ENCODE data around the gene SCAF4.

SCAF4 gene

GRCh38 chr21:31711326-31711725 is 20.6 kb downstream of the SCAF4 start:
- H3K9ac ChIP-seq = no peak overlapping the region
- H3K79me2 ChIP-seq (ENCODE audit: insufficient read depth, low read depth) = peaks cover 100% of the 10 kb centered on the region
- H3K36me3 ChIP-seq (ENCODE audit: insufficient read depth) = no peaks in the 10 kb centered on the region
- no peak overlapping the region for H2AFZ ChIP-seq (ENCODE audit: low read depth)
- TF ChIP-seq CTCF (conservative IDR thresholded peaks at IDR 0.05; ENCODE audit: low read depth, low read length) = no peak
- H3K4me2 ChIP-seq = no peak overlapping the region
- no peaks in the 10 kb centered on the region for H3K27me3 ChIP-seq (ENCODE audit: insufficient read depth, low read depth)
- no peak overlapping the region for H3K4me3 ChIP-seq (IDR thresholded peaks at IDR 0.05; ENCODE audit: insufficient read depth, low read depth, low read length)
- H3K4me1 ChIP-seq (ENCODE audit: low read depth, poor library complexity, severe bottlenecking) = peaks cover 32% of the 10 kb centered on the region
- no peak overlapping the region for H3K27ac ChIP-seq
- H4K20me1 ChIP-seq (ENCODE audit: insufficient read depth) = peaks cover 79% of the 10 kb centered on the region

GRCh38 chr21:31710586-31710985 is 21.3 kb downstream of the SCAF4 start:
- no peak for TF ChIP-seq CTCF (conservative IDR thresholded peaks at IDR 0.05; ENCODE audit: low read depth, low read length)
- H3K36me3 ChIP-seq (ENCODE audit: insufficient read depth) = no peaks in the 10 kb centered on the region
- no peaks in the 10 kb centered on the region for H3K27me3 ChIP-seq (ENCODE audit: insufficient read depth, low read depth)
- H3K4me3 ChIP-seq (IDR thresholded peaks at IDR 0.05; ENCODE audit: insufficient read depth, low read depth, low read length) = no peak overlapping the region
- no peak overlapping the region for H2AFZ ChIP-seq (ENCODE audit: low read depth)
- H3K4me2 ChIP-seq = no peak overlapping the region
- H4K20me1 ChIP-seq (ENCODE audit: insufficient read depth) = peaks cover 74% of the 10 kb centered on the region
- H3K9ac ChIP-seq = no peak overlapping the region
- H3K4me1 ChIP-seq (ENCODE audit: low read depth, poor library complexity, severe bottlenecking) = peaks cover 29% of the 10 kb centered on the region
- H3K79me2 ChIP-seq (ENCODE audit: insufficient read depth, low read depth) = peaks cover 100% of the 10 kb centered on the region
- H3K27ac ChIP-seq = no peak overlapping the region

- no peak overlapping the region for H2AFZ ChIP-seq (ENCODE audit: low read depth)
- H3K4me1 ChIP-seq (ENCODE audit: low read depth, poor library complexity, severe bottlenecking) = peaks cover 18% of the 10 kb centered on the region
- H3K36me3 ChIP-seq (ENCODE audit: insufficient read depth) = no peaks in the 10 kb centered on the region
- no peak overlapping the region for H3K4me3 ChIP-seq (IDR thresholded peaks at IDR 0.05; ENCODE audit: insufficient read depth, low read depth, low read length)
- peaks cover 97% of the 10 kb centered on the region for H3K79me2 ChIP-seq (ENCODE audit: insufficient read depth, low read depth)
- TF ChIP-seq CTCF (conservative IDR thresholded peaks at IDR 0.05; ENCODE audit: low read depth, low read length) = no peak
- H4K20me1 ChIP-seq (ENCODE audit: insufficient read depth) = peaks cover 55% of the 10 kb centered on the region
- no peak overlapping the region for H3K4me2 ChIP-seq
- no peak overlapping the region for H3K27ac ChIP-seq
- no peaks in the 10 kb centered on the region for H3K27me3 ChIP-seq (ENCODE audit: insufficient read depth, low read depth)
- no peak overlapping the region for H3K9ac ChIP-seq
Observed at GRCh38 chr21:31708541-31708940, 23.4 kb downstream of the SCAF4 start.

GRCh38 chr21:31707499-31707898 is 24.4 kb downstream of the SCAF4 start:
- H3K27ac ChIP-seq = no peak overlapping the region
- no peak overlapping the region for H3K4me2 ChIP-seq
- no peak overlapping the region for H3K9ac ChIP-seq
- H2AFZ ChIP-seq (ENCODE audit: low read depth) = no peak overlapping the region
- TF ChIP-seq CTCF (conservative IDR thresholded peaks at IDR 0.05; ENCODE audit: low read depth, low read length) = no peak
- H3K36me3 ChIP-seq (ENCODE audit: insufficient read depth) = peaks cover 1% of the 10 kb centered on the region; the same call in 1 of the 2 replicates
- H3K4me1 ChIP-seq (ENCODE audit: low read depth, poor library complexity, severe bottlenecking) = peaks cover 18% of the 10 kb centered on the region
- no peak overlapping the region for H3K4me3 ChIP-seq (IDR thresholded peaks at IDR 0.05; ENCODE audit: insufficient read depth, low read depth, low read length)
- peaks cover 86% of the 10 kb centered on the region for H3K79me2 ChIP-seq (ENCODE audit: insufficient read depth, low read depth)
- peaks cover 49% of the 10 kb centered on the region for H4K20me1 ChIP-seq (ENCODE audit: insufficient read depth)
- no peaks in the 10 kb centered on the region for H3K27me3 ChIP-seq (ENCODE audit: insufficient read depth, low read depth)

Data from KMS-11 (cell line).